Body of pancreas (tissue), 4 donors: ENCODE measurements around the gene CFAP53. TPM values are rescaled to one million over a fixed set of nuclear protein-coding genes. Genes with fewer than 3 reads are reported as not detected.

Experiments
- ATAC-seq: fragments of 150-250 bp; one replicate; pipeline ENCODE4 v1.9.1; 2016
- DNase-seq, 4 donors: peaks; one replicate each; pipeline ENCODE4 v3.0.0-alpha.2; 2019
- H3K27ac ChIP-seq, 4 donors: fragments of 200-600 bp; sonication (generic); 1 replicate in 3 of 4; 2 replicates in 1 of 4; pipeline versions ENCODE4 v1.5.1 to v1.6.1; 2016 to 2019; ENCODE audit warnings: mild to moderate bottlenecking in 1 of 4, mixed read lengths in 1 of 4, moderate library complexity in 1 of 4
- H3K27me3 ChIP-seq, 2 donors: fragments of 200-600 bp; sonication (generic); one replicate each; pipeline ENCODE4 v1.6.0; 2016; ENCODE audit warnings: mild to moderate bottlenecking in 1 of 2
- H3K36me3 ChIP-seq, 2 donors: fragments of 200-600 bp; sonication (generic); replicated peaks in 1 of 2; 2 replicates each; pipeline ENCODE4 v1.5.1; 2016; ENCODE audit warnings: low read depth in 2 of 2; ENCODE audit not compliant: insufficient read depth in 1 of 2
- H3K4me1 ChIP-seq: fragments of 200-600 bp; sonication (generic); one replicate; pipeline ENCODE4 v1.6.0; 2016
- H3K4me3 ChIP-seq, 2 donors: fragments of 200-600 bp; sonication (generic); 1 replicate in 1 of 2; 2 replicates in 1 of 2; pipeline ENCODE4 v1.5.1; 2016 to 2019
- H3K9me3 ChIP-seq, 3 donors: fragments of 200-600 bp; sonication (generic); 1 replicate in 2 of 3; 2 replicates in 1 of 3; pipeline ENCODE4 v1.5.1; 2016
- CTCF ChIP-seq, 7 experiments: fragments of 450-650 bp in 4 of 7; fragments of 200-600 bp in 3 of 7; sonication (generic) in 3 of 7; IDR thresholded peaks; one replicate each; pipeline ENCODE4 v1.5.1; 2016 to 2019; ENCODE audit warnings: antibody characterized with exemption in 7 of 7
- POLR2A ChIP-seq, 3 donors: fragments of 450-650 bp; IDR thresholded peaks; one replicate each; pipeline ENCODE4 v1.6.1; 2016; ENCODE audit warnings: antibody characterized with exemption in 3 of 3, mild to moderate bottlenecking in 2 of 3
- WGBS, 2 donors: methylation state at CpG; one replicate each; pipeline ENCODE4 v1.1.5; 2017; 5-methylcytosine and 5-hydroxymethylcytosine counted together
- intact Hi-C: fragments of 100-400 bp; cut with DNase I; formaldehyde crosslinking; loops from one replicate; pipeline ENCODE4 v1.15.1; 2023
- total RNA-seq, 2 donors: library from RNA; depleted of rRNA; stranded (reverse); fragments of >200 nt; gene quantifications; one replicate each; pipeline ENCODE4 v1.1.0, GENCODE V29; 2016

Gene CFAP53
- total RNA-seq, 2 donors from 2014 or later = 0.78 to 1.3 TPM

GRCh38 chr18:50285071-50285470, 18.8 kb upstream of the CFAP53 start:
- Histone ChIP-seq H3K4me1 (peaks cover 20% of the 10 kb centered on the region), H3K27ac (no peak overlapping the region), H3K4me3 (no peak overlapping the region), H3K9me3 (no peaks in the 10 kb centered on the region), H3K36me3 (peaks cover 8 to 14% of the 10 kb centered on the region in 2 donors), H3K27me3 (no peaks in the 10 kb centered on the region)
- TF ChIP-seq CTCF (IDR thresholded peaks at IDR 0.05) (no peak), POLR2A (IDR thresholded peaks at IDR 0.05) (no peak)
- 86 to 91% methylated on average over 7 to 11 of the region's 13 CpGs for WGBS, 2 donors
- DNase-seq (no peak), ATAC-seq (no peak)
- intact Hi-C loops = loop anchor here (10.0 kb wide), 1 partner anchor 70 kb away; no protein-coding TSS in a partner anchor

GRCh38 chr18:50284255-50284885, 18.1 kb upstream of the CFAP53 start:
- H3K9me3 ChIP-seq = no peaks in the 10 kb centered on the region
- WGBS, 2 donors = 94% methylated on average over 15 of the region's 15 CpGs
- no peak for ATAC-seq
- intact Hi-C loops = loop anchor here (10.0 kb wide), 1 partner anchor 70 kb away; no protein-coding TSS in a partner anchor
- no peaks in the 10 kb centered on the region for H3K27me3 ChIP-seq
- no peak for DNase-seq
- no peak for TF ChIP-seq POLR2A (IDR thresholded peaks at IDR 0.05)
- no peak for TF ChIP-seq CTCF (IDR thresholded peaks at IDR 0.05)
- no peak overlapping the region for H3K27ac ChIP-seq
- H3K36me3 ChIP-seq = peaks cover 8 to 14% of the 10 kb centered on the region in 2 donors
- no peak overlapping the region for H3K4me3 ChIP-seq
- peaks cover 27% of the 10 kb centered on the region for H3K4me1 ChIP-seq

- Histone ChIP-seq H3K36me3 (peaks cover 8 to 14% of the 10 kb centered on the region in 2 donors), H3K9me3 (no peaks in the 10 kb centered on the region), H3K4me3 (no peak overlapping the region), H3K4me1 (peaks cover 34% of the 10 kb centered on the region), H3K27ac (no peak overlapping the region), H3K27me3 (no peaks in the 10 kb centered on the region)
- 87 to 92% methylated on average over 22 to 29 of the region's 29 CpGs for WGBS, 2 donors
- no peak for ATAC-seq
- intact Hi-C loops = loop anchor here (10.0 kb wide), 1 partner anchor 71 kb away; no protein-coding TSS in a partner anchor
- no peak for TF ChIP-seq POLR2A (IDR thresholded peaks at IDR 0.05)
- TF ChIP-seq CTCF (IDR thresholded peaks at IDR 0.05) = no peak
- DNase-seq = no peak
Measured at GRCh38 chr18:50283469-50284209, 17.3 kb upstream of the CFAP53 start.

GRCh38 chr18:50282521-50283335, 16.4 kb upstream of the CFAP53 start:
- no peak for ATAC-seq
- H3K4me1 ChIP-seq = peaks cover 34% of the 10 kb centered on the region
- H3K27me3 ChIP-seq = no peaks in the 10 kb centered on the region
- peak in 2 of 4 donors; percentile 33 to 37 for DNase-seq
- peaks cover 8 to 14% of the 10 kb centered on the region in 2 donors for H3K36me3 ChIP-seq
- no peaks in the 10 kb centered on the region for H3K9me3 ChIP-seq
- WGBS, 2 donors = 90 to 95% methylated on average over 28 to 41 of the region's 42 CpGs
- intact Hi-C loops = loop anchor here (10.0 kb wide), 1 partner anchor 72 kb away; no protein-coding TSS in a partner anchor
- TF ChIP-seq POLR2A (IDR thresholded peaks at IDR 0.05) (no peak), CTCF (IDR thresholded peaks at IDR 0.05) (no peak)
- H3K4me3 ChIP-seq = no peak overlapping the region
- H3K27ac ChIP-seq = peak overlapping the region in 1 of 4 donors; percentile 93
